T-helper 1 cell treated with Interleukin-12 subunit alpha and Interleukin-12 subunit beta and Interleukin-4 antibody, amounts not matched to agents 30 ng/mL and 1 ng/mL, for 36 hours (primary cell): ENCODE measurements around the gene ALG12. TPM values are rescaled to one million over a fixed set of nuclear protein-coding genes. Genes with fewer than 3 reads are reported as not detected.

Experiments
- intact Hi-C: fragments of 100-400 bp; cut with micrococcal nuclease; formaldehyde crosslinking; loops from one replicate; pipeline ENCODE4 v1.15.1; 2024
- total RNA-seq: library from RNA; stranded (reverse); gene quantifications from 2 replicates; pipeline ENCODE4 v1.2.3, GENCODE V29; 2022

The ALG12 gene
- total RNA-seq, 1 donor from 2014 or later = 21.1 TPM

GRCh38 chr22:49934160-49934890 lies 16.1 kb upstream of the ALG12 start:
- intact Hi-C loops = no loop called here

- intact Hi-C loops = no loop called here
Observed at GRCh38 chr22:49933236-49934159, 15.3 kb upstream of the ALG12 start.

- intact Hi-C loops = loop anchor here (1.0 kb wide), 1 partner anchor 62 kb away; no protein-coding TSS in a partner anchor
Observed at GRCh38 chr22:49930596-49931412, 12.6 kb upstream of the ALG12 start.

- intact Hi-C loops = loop anchor here (1.0 kb wide), 1 partner anchor 100 kb away; no protein-coding TSS in a partner anchor
Observed at GRCh38 chr22:49929994-49930575, 11.8 kb upstream of the ALG12 start.

- intact Hi-C loops = loop anchor here (1.0 kb wide), 1 partner anchor 101 kb away; no protein-coding TSS in a partner anchor
Observed at GRCh38 chr22:49929211-49929979, 11.2 kb upstream of the ALG12 start.

- intact Hi-C loops = loop anchor here (1.0 kb wide), 1 partner anchor 102 kb away; no protein-coding TSS in a partner anchor
Observed at GRCh38 chr22:49928555-49929210, 10.4 kb upstream of the ALG12 start.

- intact Hi-C loops = no loop called here
Observed at GRCh38 chr22:49928185-49928495, 9.9 kb upstream of the ALG12 start.

GRCh38 chr22:49927483-49928184 lies 9.4 kb upstream of the ALG12 start:
- intact Hi-C loops = no loop called here

GRCh38 chr22:49926916-49927315 lies 8.7 kb upstream of the ALG12 start:
- intact Hi-C loops = no loop called here

GRCh38 chr22:49925525-49926128 lies 7.4 kb upstream of the ALG12 start:
- intact Hi-C loops = loop anchor here (2.0 kb wide), 1 partner anchor 45 kb away; no protein-coding TSS in a partner anchor

GRCh38 chr22:49924113-49924833 lies 6.0 kb upstream of the ALG12 start:
- intact Hi-C loops = loop anchor here (2.0 kb wide), 1 partner anchor 47 kb away; no protein-coding TSS in a partner anchor

- intact Hi-C loops = no loop called here
Observed at GRCh38 chr22:49923445-49923844, 5.2 kb upstream of the ALG12 start.

GRCh38 chr22:49922926-49923325 lies 4.7 kb upstream of the ALG12 start:
- intact Hi-C loops = no loop called here

GRCh38 chr22:49922484-49922883 lies 4.2 kb upstream of the ALG12 start:
- intact Hi-C loops = no loop called here

GRCh38 chr22:49921508-49922278 lies 3.5 kb upstream of the ALG12 start:
- intact Hi-C loops = no loop called here

GRCh38 chr22:49920859-49921258 lies 2.6 kb upstream of the ALG12 start:
- intact Hi-C loops = no loop called here
